Small intestine (tissue), 7 donors: ENCODE measurements around the gene TRIM32. TPM values are rescaled to one million over a fixed set of nuclear protein-coding genes. Genes with fewer than 3 reads are reported as not detected.

Experiments
- DNase-seq, 2 donors: peaks; one replicate each; pipeline versions ENCODE4 v3.0.0 to v3.0.0-alpha.2; 2013
- FAIRE-seq: peaks from 2 replicates; lab custom pipeline; 2012; peaks lifted over from hg19 to GRCh38; lab: Jason Lieb, UNC
- H3K27ac ChIP-seq, 3 donors: one replicate each; pipeline ENCODE4 v1.5.1; 2013; ENCODE audit warnings: low read length in 2 of 3, mild to moderate bottlenecking in 2 of 3, control low read depth in 1 of 3, inconsistent platforms in 1 of 3, low read depth in 1 of 3, moderate library complexity in 1 of 3
- H3K27me3 ChIP-seq, 3 donors: one replicate each; pipeline ENCODE4 v1.6.1; 2013; ENCODE audit warnings: low read length in 3 of 3, inconsistent platforms in 1 of 3; ENCODE audit not compliant: control insufficient read depth in 3 of 3, insufficient read depth in 3 of 3
- H3K36me3 ChIP-seq, 3 donors: one replicate each; pipeline ENCODE4 v1.6.1; 2013; ENCODE audit warnings: low read length in 3 of 3, inconsistent platforms in 1 of 3, low read depth in 1 of 3, mild to moderate bottlenecking in 1 of 3, moderate library complexity in 1 of 3; ENCODE audit not compliant: control insufficient read depth in 3 of 3, insufficient read depth in 2 of 3
- H3K4me1 ChIP-seq, 3 donors: one replicate each; pipeline ENCODE4 v1.6.1; 2013; ENCODE audit warnings: low read length in 2 of 3, inconsistent platforms in 1 of 3, low read depth in 1 of 3, mild to moderate bottlenecking in 1 of 3, moderate library complexity in 1 of 3; ENCODE audit not compliant: control insufficient read depth in 3 of 3, insufficient read depth in 2 of 3
- H3K4me3 ChIP-seq, 3 donors: one replicate each; pipeline ENCODE4 v1.5.1; 2013; ENCODE audit warnings: low read length in 3 of 3, control low read depth in 1 of 3, inconsistent platforms in 1 of 3, low read depth in 1 of 3, mild to moderate bottlenecking in 1 of 3, moderate library complexity in 1 of 3
- H3K9me3 ChIP-seq, 2 donors: one replicate each; pipeline ENCODE4 v1.6.1; 2013; ENCODE audit warnings: low read depth in 1 of 2, low read length in 1 of 2; ENCODE audit not compliant: control insufficient read depth in 2 of 2, insufficient read depth in 1 of 2
- WGBS, 3 donors: extraction: QIAGEN DNeasy Blood & Tissue Kit; methylation state at CpG; one replicate each; pipeline ENCODE4 v1.1.7; 2013; 5-methylcytosine and 5-hydroxymethylcytosine counted together
- polyA plus RNA-seq, 4 donors: library from polyadenylated mRNA; stranded (reverse) in 3 of 4; unstranded in 1 of 4; fragments of 200-250 nt in 3 of 4; fragments of 120-200 nt in 1 of 4; gene quantifications; one replicate each; pipeline versions ENCODE4 v1.2.1 to v1.2.3, GENCODE V29; 2013
- donor health status: healthy with polysubstance abuse.
- donor health status: control.
- donor health status: control.
- donor health status: Bipolar disorder and iron deficiency.
- donor health status: healthy.

TRIM32 gene
- polyA plus RNA-seq, 4 donors = 3.8 to 44.8 (median 7.0) TPM

- no peak overlapping the region for H3K4me3 ChIP-seq
- H3K9me3 ChIP-seq = no peaks in the 10 kb centered on the region
- H3K27ac ChIP-seq = no peak overlapping the region
- no peaks in the 10 kb centered on the region for H3K27me3 ChIP-seq
- peaks cover 2 to 9% (median 4%) of the 10 kb centered on the region in 3 donors for H3K36me3 ChIP-seq
- DNase-seq = no peak
- H3K4me1 ChIP-seq = no peaks in the 10 kb centered on the region
- no peak for FAIRE-seq
Observed at GRCh38 chr9:116704470-116704869, 17.4 kb downstream of the TRIM32 start.

GRCh38 chr9:116705531-116705930 lies 18.4 kb downstream of the TRIM32 start:
- WGBS, 3 donors = 14 to 67% (median 39%) methylated on average over 1 of the region's 1 CpG
- no peak overlapping the region for H3K27ac ChIP-seq
- no peaks in the 10 kb centered on the region for H3K9me3 ChIP-seq
- peaks cover 0 to 2% (median 2%) of the 10 kb centered on the region in 3 donors for H3K36me3 ChIP-seq
- FAIRE-seq (no peak), DNase-seq (no peak)
- no peaks in the 10 kb centered on the region for H3K27me3 ChIP-seq
- H3K4me3 ChIP-seq = no peak overlapping the region
- no peaks in the 10 kb centered on the region for H3K4me1 ChIP-seq

- no peak for DNase-seq
- Histone ChIP-seq H3K27ac (no peak overlapping the region), H3K27me3 (no peaks in the 10 kb centered on the region), H3K4me3 (no peak overlapping the region), H3K36me3 (peaks cover 0 to 2% (median 0%) of the 10 kb centered on the region in 3 donors), H3K9me3 (no peaks in the 10 kb centered on the region), H3K4me1 (no peaks in the 10 kb centered on the region)
- 89 to 92% (median 89%) methylated on average over 8 of the region's 8 CpGs for WGBS, 3 donors
- no peak for FAIRE-seq
Observed at GRCh38 chr9:116706310-116707290, 19.5 kb downstream of the TRIM32 start.

- DNase-seq (peak; percentile 64 to 69), FAIRE-seq (no peak)
- H3K36me3 ChIP-seq = no peaks in the 10 kb centered on the region
- H3K27ac ChIP-seq = no peak overlapping the region
- H3K27me3 ChIP-seq = no peaks in the 10 kb centered on the region
- no peaks in the 10 kb centered on the region for H3K4me1 ChIP-seq
- H3K4me3 ChIP-seq = no peak overlapping the region
- no peaks in the 10 kb centered on the region for H3K9me3 ChIP-seq
- WGBS, 3 donors = 55 to 69% (median 60%) methylated on average over 3 of the region's 3 CpGs
Observed at GRCh38 chr9:116712781-116713180, 25.7 kb downstream of the TRIM32 start.

- FAIRE-seq (no peak), DNase-seq (no peak)
- Histone ChIP-seq H3K4me1 (no peaks in the 10 kb centered on the region), H3K27me3 (no peaks in the 10 kb centered on the region), H3K9me3 (no peaks in the 10 kb centered on the region), H3K36me3 (no peaks in the 10 kb centered on the region), H3K27ac (no peak overlapping the region), H3K4me3 (no peak overlapping the region)
- whole genome bisulfite sequencing, 3 donors = 73 to 88% (median 80%) methylated on average over 4 of the region's 4 CpGs
Observed at GRCh38 chr9:116713271-116713670, 26.2 kb downstream of the TRIM32 start.

- Histone ChIP-seq H3K4me1 (no peaks in the 10 kb centered on the region), H3K27me3 (no peaks in the 10 kb centered on the region), H3K9me3 (no peaks in the 10 kb centered on the region), H3K36me3 (no peaks in the 10 kb centered on the region), H3K27ac (no peak overlapping the region), H3K4me3 (no peak overlapping the region)
- no peak for FAIRE-seq
- DNase-seq = no peak
- WGBS, 3 donors = 91 to 100% (median 96%) methylated on average over 1 of the region's 1 CpG
Observed at GRCh38 chr9:116715751-116716150, 28.6 kb downstream of the TRIM32 start.

- no peak for FAIRE-seq
- Histone ChIP-seq H3K27ac (no peak overlapping the region), H3K4me3 (no peak overlapping the region), H3K27me3 (peaks cover 0 to 1% (median 0%) of the 10 kb centered on the region in 3 donors), H3K4me1 (no peaks in the 10 kb centered on the region), H3K36me3 (no peaks in the 10 kb centered on the region), H3K9me3 (no peaks in the 10 kb centered on the region)
- no peak for DNase-seq
Observed at GRCh38 chr9:116716438-116716837, 29.3 kb downstream of the TRIM32 start.

- Histone ChIP-seq H3K36me3 (no peaks in the 10 kb centered on the region), H3K27ac (no peak overlapping the region), H3K27me3 (peaks cover 0 to 3% (median 0%) of the 10 kb centered on the region in 3 donors), H3K4me3 (no peak overlapping the region), H3K4me1 (no peaks in the 10 kb centered on the region), H3K9me3 (no peaks in the 10 kb centered on the region)
- DNase-seq = no peak
- FAIRE-seq = no peak
- WGBS, 3 donors = 53 to 78% (median 71%) methylated on average over 7 of the region's 7 CpGs
Observed at GRCh38 chr9:116717150-116717549, 30.0 kb downstream of the TRIM32 start.
